ENCODE data around the gene C17orf75.
A peak's percentile ranks its signal among the peaks of the same experiment; 100 is the strongest.
"Not testable (repeated sequence)": the region's sequence is repeated elsewhere in the genome, so short reads cannot be mapped to it uniquely, and the experiment has no call there.

C17orf75 gene

GRCh38 chr17:32327911-32328310 is 14.1 kb downstream of the C17orf75 start:
- no peak for DNase-seq (ENCODE audit: low read depth)
- H3K4me3 ChIP-seq (ENCODE audit: low read depth, low read length) = no peak overlapping the region
- TF ChIP-seq MYC (IDR thresholded peaks at IDR 0.05; ENCODE audit: low read depth, low read length) = no peak
- TF ChIP-seq MAX (IDR thresholded peaks at IDR 0.05; ENCODE audit: low read depth, low read length) = no peak
- TF ChIP-seq CTCF (IDR thresholded peaks at IDR 0.05; ENCODE audit: low read depth, low read length) = no peak
- TF ChIP-seq POLR2A (IDR thresholded peaks at IDR 0.05; ENCODE audit: extremely low read depth, insufficient read length) = no peak

GRCh38 chr17:32323811-32324491 is 18.0 kb downstream of the C17orf75 start:
- TF ChIP-seq CTCF (IDR thresholded peaks at IDR 0.05; ENCODE audit: low read depth, low read length) (no peak), MYC (IDR thresholded peaks at IDR 0.05; ENCODE audit: low read depth, low read length) (no peak), POLR2A (IDR thresholded peaks at IDR 0.05; ENCODE audit: extremely low read depth, insufficient read length) (no peak), MAX (IDR thresholded peaks at IDR 0.05; ENCODE audit: low read depth, low read length) (no peak)
- H3K4me3 ChIP-seq (ENCODE audit: low read depth, low read length) = no peak overlapping the region

GRCh38 chr17:32323046-32323445 is 18.9 kb downstream of the C17orf75 start:
- no peak for DNase-seq (ENCODE audit: low read depth)
- no peak for TF ChIP-seq POLR2A (IDR thresholded peaks at IDR 0.05; ENCODE audit: extremely low read depth, insufficient read length)
- TF ChIP-seq MAX (IDR thresholded peaks at IDR 0.05; ENCODE audit: low read depth, low read length) = no peak
- no peak for TF ChIP-seq MYC (IDR thresholded peaks at IDR 0.05; ENCODE audit: low read depth, low read length)
- TF ChIP-seq CTCF (IDR thresholded peaks at IDR 0.05; ENCODE audit: low read depth, low read length) = no peak
- H3K4me3 ChIP-seq (ENCODE audit: low read depth, low read length) = no peak overlapping the region

More at GRCh38 chr17:32323811-32324491, 18.0 kb downstream of the C17orf75 start:
- DNase-seq (ENCODE audit: low read depth) = no peak

GRCh38 chr17:32320847-32321246 is 21.1 kb downstream of the C17orf75 start:
- TF ChIP-seq MYC (IDR thresholded peaks at IDR 0.05; ENCODE audit: low read depth, low read length) = no peak
- TF ChIP-seq POLR2A (IDR thresholded peaks at IDR 0.05; ENCODE audit: extremely low read depth, insufficient read length) = no peak
- no peak for TF ChIP-seq CTCF (IDR thresholded peaks at IDR 0.05; ENCODE audit: low read depth, low read length)
- TF ChIP-seq MAX (IDR thresholded peaks at IDR 0.05; ENCODE audit: low read depth, low read length) = no peak
- H3K4me3 ChIP-seq (ENCODE audit: low read depth, low read length) = no peak overlapping the region
- DNase-seq (ENCODE audit: low read depth) = no peak

DNA sequence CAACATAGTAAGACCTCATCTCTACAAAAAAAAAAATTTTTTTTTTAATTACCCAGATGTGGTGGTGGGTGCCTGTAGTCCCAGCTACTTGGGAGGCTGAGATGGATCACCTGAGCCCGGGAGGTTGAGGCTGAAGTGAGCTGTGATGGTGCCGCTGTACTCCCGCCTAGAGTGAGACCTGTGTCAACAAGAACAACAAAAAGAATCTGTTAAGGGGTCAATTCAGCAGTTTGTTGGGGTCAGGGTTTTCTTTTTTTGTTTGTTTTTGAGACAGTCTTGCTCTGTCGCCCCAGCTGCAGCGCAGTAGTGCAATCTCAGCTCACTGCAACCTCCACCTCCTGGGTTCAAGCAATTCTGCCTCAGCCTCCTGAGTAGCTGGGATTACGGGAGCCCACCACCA is 21.9 kb downstream of the C17orf75 start:
- DNase-seq (ENCODE audit: low read depth); H3K4me3 ChIP-seq (ENCODE audit: low read depth, low read length): not testable (repeated sequence)

- peak; percentile 83 for DNase-seq (ENCODE audit: low read depth)
- no peak for TF ChIP-seq MYC (IDR thresholded peaks at IDR 0.05; ENCODE audit: low read depth, low read length)
- no peak for TF ChIP-seq MAX (IDR thresholded peaks at IDR 0.05; ENCODE audit: low read depth, low read length)
- TF ChIP-seq CTCF (IDR thresholded peaks at IDR 0.05; ENCODE audit: low read depth, low read length) = peak; percentile 99
- no peak for TF ChIP-seq POLR2A (IDR thresholded peaks at IDR 0.05; ENCODE audit: extremely low read depth, insufficient read length)
- H3K4me3 ChIP-seq (ENCODE audit: low read depth, low read length) = no peak overlapping the region
These were observed 22.4 kb downstream of the C17orf75 start for GRCh38 chr17:32319548-32319905.
